Loucy (cell line): ENCODE data around the gene AXDND1.

Source experiments
- H2AFZ ChIP-seq: fragments of 200-600 bp; sonication (generic); 2 replicates; pipeline ENCODE4 v1.6.0; 2016; ENCODE audit warnings: antibody characterized with exemption, mild to moderate bottlenecking, low read length, moderate library complexity
- H3F3A ChIP-seq: fragments of 200-600 bp; 2 replicates; pipeline ENCODE4 v1.6.0; 2016; ENCODE audit warnings: antibody characterized with exemption, low read depth, mild to moderate bottlenecking
- H3K27me3 ChIP-seq: fragments of 200-600 bp; sonication (generic); 2 replicates; pipeline ENCODE4 v1.6.1; 2014; ENCODE audit warnings: low read length, mild to moderate bottlenecking; ENCODE audit not compliant: insufficient read depth, poor library complexity, severe bottlenecking
- H3K36me3 ChIP-seq: fragments of 200-600 bp; sonication (generic); 2 replicates; pipeline ENCODE4 v1.6.1; 2016; ENCODE audit warnings: low read length; ENCODE audit not compliant: insufficient read depth
- H3K4me1 ChIP-seq: fragments of 200-600 bp; sonication (generic); 2 replicates; pipeline ENCODE4 v1.5.1; 2014; ENCODE audit warnings: low read length, mild to moderate bottlenecking; ENCODE audit not compliant: insufficient read depth, poor library complexity, severe bottlenecking
- H3K4me2 ChIP-seq: fragments of 200-600 bp; sonication (generic); 2 replicates; pipeline ENCODE4 v1.6.0; 2014; ENCODE audit warnings: antibody characterized with exemption, low read length, low read depth, mild to moderate bottlenecking; ENCODE audit not compliant: poor library complexity, severe bottlenecking
- H3K4me3 ChIP-seq: fragments of 200-600 bp; sonication (generic); 2 replicates; pipeline ENCODE4 v1.5.1; 2014; ENCODE audit warnings: low read length, mild to moderate bottlenecking, mixed read lengths; ENCODE audit not compliant: poor library complexity, severe bottlenecking
- H3K79me2 ChIP-seq: fragments of 200-600 bp; sonication (generic); 2 replicates; pipeline ENCODE4 v1.6.1; 2014; ENCODE audit warnings: low read length; ENCODE audit not compliant: insufficient read depth
- H3K9ac ChIP-seq: fragments of 200-600 bp; sonication (generic); 2 replicates; pipeline ENCODE4 v1.6.0; 2014; ENCODE audit warnings: mild to moderate bottlenecking, low read depth, low read length, moderate library complexity; ENCODE audit not compliant: poor library complexity, severe bottlenecking
- H3K9me2 ChIP-seq: fragments of 200-600 bp; sonication (generic); replicated peaks from 2 replicates; pipeline ENCODE4 v1.6.1; 2016; ENCODE audit warnings: low read depth, low read length, mixed read lengths
- H3K9me3 ChIP-seq: fragments of 200-600 bp; sonication (generic); 2 replicates; pipeline ENCODE4 v1.6.1; 2014; ENCODE audit warnings: mild to moderate bottlenecking, antibody characterized with exemption, low read length, low read depth; ENCODE audit not compliant: insufficient read depth
- H4K20me1 ChIP-seq: fragments of 200-600 bp; sonication (generic); 2 replicates; pipeline ENCODE4 v1.6.0; 2014; ENCODE audit warnings: antibody characterized with exemption, low read length, mild to moderate bottlenecking; ENCODE audit not compliant: insufficient read depth, poor library complexity, severe bottlenecking
- EZH2phosphoT487 ChIP-seq: fragments of 200-600 bp; IDR thresholded peaks from 2 replicates; pipeline ENCODE4 v1.6.1; 2018; ENCODE audit warnings: antibody characterized with exemption, mild to moderate bottlenecking, moderate library complexity, borderline replicate concordance
- TF ChIP-seq, protein P1 (sequence below): fragments of 200-600 bp; sonication (generic); conservative IDR thresholded peaks from 2 replicates; pipeline ENCODE4 v1.5.1; 2014; ENCODE audit warnings: mild to moderate bottlenecking, antibody characterized with exemption, low read length

AXDND1 gene

GRCh38 chr1:179545321-179545720, 179.6 kb downstream of the AXDND1 start:
- H2AFZ ChIP-seq = no peak overlapping the region
- no peak overlapping the region for H3K9ac ChIP-seq
- H3K4me3 ChIP-seq = no peak overlapping the region
- H3K36me3 ChIP-seq = no peaks in the 10 kb centered on the region
- H3K27me3 ChIP-seq = no peaks in the 10 kb centered on the region
- no peaks in the 10 kb centered on the region for H3K79me2 ChIP-seq
- H3K9me3 ChIP-seq = peaks cover 4% of the 10 kb centered on the region; the same call in 1 of the 2 replicates
- H3K4me2 ChIP-seq = no peak overlapping the region
- TF ChIP-seq, protein P1, sequence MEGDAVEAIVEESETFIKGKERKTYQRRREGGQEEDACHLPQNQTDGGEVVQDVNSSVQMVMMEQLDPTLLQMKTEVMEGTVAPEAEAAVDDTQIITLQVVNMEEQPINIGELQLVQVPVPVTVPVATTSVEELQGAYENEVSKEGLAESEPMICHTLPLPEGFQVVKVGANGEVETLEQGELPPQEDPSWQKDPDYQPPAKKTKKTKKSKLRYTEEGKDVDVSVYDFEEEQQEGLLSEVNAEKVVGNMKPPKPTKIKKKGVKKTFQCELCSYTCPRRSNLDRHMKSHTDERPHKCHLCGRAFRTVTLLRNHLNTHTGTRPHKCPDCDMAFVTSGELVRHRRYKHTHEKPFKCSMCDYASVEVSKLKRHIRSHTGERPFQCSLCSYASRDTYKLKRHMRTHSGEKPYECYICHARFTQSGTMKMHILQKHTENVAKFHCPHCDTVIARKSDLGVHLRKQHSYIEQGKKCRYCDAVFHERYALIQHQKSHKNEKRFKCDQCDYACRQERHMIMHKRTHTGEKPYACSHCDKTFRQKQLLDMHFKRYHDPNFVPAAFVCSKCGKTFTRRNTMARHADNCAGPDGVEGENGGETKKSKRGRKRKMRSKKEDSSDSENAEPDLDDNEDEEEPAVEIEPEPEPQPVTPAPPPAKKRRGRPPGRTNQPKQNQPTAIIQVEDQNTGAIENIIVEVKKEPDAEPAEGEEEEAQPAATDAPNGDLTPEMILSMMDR = no peak
- TF ChIP-seq EZH2phosphoT487 = no peak
- no peaks in the 10 kb centered on the region for H4K20me1 ChIP-seq
- no peaks in the 10 kb centered on the region for H3F3A ChIP-seq
- H3K9me2 ChIP-seq = no peaks in the 10 kb centered on the region
- no peaks in the 10 kb centered on the region for H3K4me1 ChIP-seq

DNA sequence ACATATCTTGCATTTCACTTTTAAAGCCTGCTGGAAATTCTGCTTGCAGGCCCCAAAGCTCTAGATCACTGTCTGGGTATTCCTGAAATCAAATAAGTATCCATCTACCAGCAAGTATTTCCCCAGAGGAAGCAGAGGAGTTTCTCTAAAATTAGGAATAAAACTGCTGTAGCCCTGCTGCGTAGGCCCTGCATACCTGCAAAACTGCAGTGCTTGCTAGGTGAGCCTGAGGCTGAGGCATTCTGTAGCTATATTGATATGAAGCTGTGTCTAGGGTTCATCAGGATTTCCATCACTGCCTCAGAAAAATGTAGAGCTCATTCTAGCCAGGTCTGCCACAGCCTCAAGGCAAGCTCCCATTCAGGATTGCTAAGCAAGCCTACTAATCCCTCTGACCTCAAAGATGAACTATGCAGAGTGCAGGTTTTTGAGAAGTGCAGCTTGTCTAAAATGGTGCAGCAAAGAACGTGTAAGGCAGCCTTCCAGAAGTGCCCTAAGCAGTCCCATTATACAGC, 181.3 kb downstream of the AXDND1 start:
- no peaks in the 10 kb centered on the region for H3K9me3 ChIP-seq
- no peaks in the 10 kb centered on the region for H3K36me3 ChIP-seq
- no peaks in the 10 kb centered on the region for H3K27me3 ChIP-seq
- no peaks in the 10 kb centered on the region for H3F3A ChIP-seq
- H3K4me3 ChIP-seq = no peak overlapping the region
- H3K79me2 ChIP-seq = no peaks in the 10 kb centered on the region
- no peaks in the 10 kb centered on the region for H3K4me1 ChIP-seq
- no peak overlapping the region for H2AFZ ChIP-seq
- no peak overlapping the region for H3K4me2 ChIP-seq
- no peaks in the 10 kb centered on the region for H4K20me1 ChIP-seq
- H3K9ac ChIP-seq = no peak overlapping the region
- H3K9me2 ChIP-seq = no peaks in the 10 kb centered on the region
- no peak for TF ChIP-seq EZH2phosphoT487
- TF ChIP-seq, protein P1 = no peak

- H3K4me3 ChIP-seq = no peak overlapping the region
- no peak overlapping the region for H3K9ac ChIP-seq
- no peaks in the 10 kb centered on the region for H3K36me3 ChIP-seq
Observed at GRCh38 chr1:179548666-179549367, 183.0 kb downstream of the AXDND1 start.

More at GRCh38 chr1:179548666-179549367, 183.0 kb downstream of the AXDND1 start:
- H3K79me2 ChIP-seq = no peaks in the 10 kb centered on the region
- H2AFZ ChIP-seq = no peak overlapping the region
- H3K9me3 ChIP-seq = no peaks in the 10 kb centered on the region
- TF ChIP-seq, protein P1 = no peak
- no peak for TF ChIP-seq EZH2phosphoT487
- H3K4me1 ChIP-seq = no peaks in the 10 kb centered on the region
- no peaks in the 10 kb centered on the region for H3F3A ChIP-seq
- no peaks in the 10 kb centered on the region for H3K27me3 ChIP-seq
- no peaks in the 10 kb centered on the region for H3K9me2 ChIP-seq
- no peak overlapping the region for H3K4me2 ChIP-seq
- H4K20me1 ChIP-seq = no peaks in the 10 kb centered on the region
